SH-SY5Y (cell line): ENCODE results near the gene FBXL17.

Experiments used
- GATA2 ChIP-seq: IDR thresholded peaks from 2 replicates; pipeline ENCODE4 v1.6.1; 2011; ENCODE audit warnings: mild to moderate bottlenecking, low read depth, low read length
- GATA3 ChIP-seq: IDR thresholded peaks from 2 replicates; pipeline ENCODE4 v1.6.1; 2011; ENCODE audit warnings: low read depth, mild to moderate bottlenecking, low read length, moderate library complexity

DNA sequence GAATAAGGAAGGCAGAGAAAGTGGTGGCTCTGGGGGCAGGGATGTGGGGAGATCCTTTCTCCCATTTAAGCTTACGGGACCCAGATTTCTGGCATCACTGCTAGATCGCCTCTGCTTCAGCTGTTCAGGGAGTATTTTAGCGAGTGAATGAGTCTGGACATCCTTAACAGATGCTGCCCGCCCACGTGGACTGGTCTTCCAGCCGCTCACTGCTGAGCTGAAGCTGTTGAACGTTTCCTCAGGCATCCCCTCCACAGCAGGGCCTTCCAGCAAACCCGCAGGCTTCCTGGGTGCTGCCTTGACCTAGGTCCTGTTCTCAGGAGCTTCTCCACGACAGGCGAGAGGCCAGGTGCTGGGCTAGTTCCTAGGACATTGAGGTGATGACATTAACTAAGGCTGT lies 566.8 kb downstream of the FBXL17 start:
- no peak for TF ChIP-seq GATA3
- TF ChIP-seq GATA2: no peak
